H1 (cell line): ENCODE measurements around the gene PET100. TPM values are rescaled to one million over a fixed set of nuclear protein-coding genes. Genes with fewer than 3 reads are reported as not detected.

Experiments used
- CTCF ChIA-PET: fragments of 300-600 bp; sonication (Branson Sonifier 250); formaldehyde crosslinking; loops from one replicate; lab custom pipeline; 2021; ENCODE audit not compliant: partially characterized antibody; lab: Charles Lee
- POLR2A ChIA-PET: fragments of 300-600 bp; sonication (Branson Sonifier 250); formaldehyde crosslinking; loops from one replicate; lab custom pipeline; 2021; ENCODE audit warnings: inconsistent platforms; ENCODE audit not compliant: partially characterized antibody; lab: Charles Lee
- DNase-seq, 2 experiments: peaks; one replicate each; pipeline versions ENCODE4 v3.0.0 to v3.0.0-alpha.2; 2010 to 2022; ENCODE audit warnings: low spot score in 2 of 2, low read depth in 1 of 2, mixed read lengths in 1 of 2
- FAIRE-seq: peaks from 2 replicates; lab custom pipeline; 2011; peaks lifted over from hg19 to GRCh38; lab: Jason Lieb, UNC
- H2AFZ ChIP-seq: 2 replicates; pipeline ENCODE4 v1.8.1; 2012; ENCODE audit warnings: low read length, inconsistent platforms
- H2AK5ac ChIP-seq: 2 replicates; pipeline ENCODE4 v1.6.1; 2013; ENCODE audit warnings: low read depth, low read length
- H2BK120ac ChIP-seq: replicated peaks from 2 replicates; pipeline ENCODE3; 2013; ENCODE audit warnings: low read depth, low read length, inconsistent platforms
- H2BK12ac ChIP-seq: 2 replicates; pipeline ENCODE4 v1.6.1; 2013; ENCODE audit warnings: low read depth, low read length
- H2BK15ac ChIP-seq: 2 replicates; pipeline ENCODE4 v1.6.1; 2013; ENCODE audit warnings: low read length
- H2BK20ac ChIP-seq: 2 replicates; pipeline ENCODE4 v1.6.1; 2013; ENCODE audit warnings: low read length
- H2BK5ac ChIP-seq: 2 replicates; pipeline ENCODE4 v1.6.1; 2013; ENCODE audit warnings: low read depth, low read length
- H3K14ac ChIP-seq: 2 replicates; pipeline ENCODE4 v1.6.1; 2013; ENCODE audit warnings: inconsistent platforms; ENCODE audit not compliant: insufficient read length
- H3K18ac ChIP-seq: 2 replicates; pipeline ENCODE4 v1.6.1; 2013; ENCODE audit warnings: low read length; ENCODE audit errors: extremely low read depth
- H3K23ac ChIP-seq: 2 replicates; pipeline ENCODE4 v1.6.1; 2013; ENCODE audit warnings: inconsistent platforms; ENCODE audit not compliant: insufficient read length
- H3K23me2 ChIP-seq: 2 replicates; pipeline ENCODE4 v1.6.1; 2013; ENCODE audit warnings: low read depth, low read length
- H3K27ac ChIP-seq: 2 replicates; pipeline ENCODE4 v1.6.1; 2011; ENCODE audit warnings: low read depth, low read length, inconsistent platforms
- H3K27me3 ChIP-seq, 4 experiments: replicated peaks in 1 of 4; 1 replicate in 1 of 4; 2 replicates in 3 of 4; pipeline versions ENCODE4 v1.6.1 to v1.8.1; 2011 to 2013; ENCODE audit warnings: low read length in 3 of 4, mild to moderate bottlenecking in 3 of 4, inconsistent platforms in 2 of 4, mixed read lengths in 2 of 4, moderate library complexity in 1 of 4; ENCODE audit not compliant: control insufficient read depth in 3 of 4, insufficient read depth in 3 of 4; ENCODE audit errors: extremely low read depth in 1 of 4
- H3K36me3 ChIP-seq, 4 experiments: 2 replicates each; pipeline versions ENCODE4 v1.6.1 to v1.8.1; 2011 to 2013; ENCODE audit warnings: mild to moderate bottlenecking in 4 of 4, low read length in 3 of 4, moderate library complexity in 2 of 4, control low read depth in 1 of 4, inconsistent platforms in 1 of 4; ENCODE audit not compliant: insufficient read depth in 4 of 4, control insufficient read depth in 2 of 4
- H3K4ac ChIP-seq: replicated peaks from 2 replicates; pipeline ENCODE3; 2013; ENCODE audit warnings: low read length, low read depth, mixed read lengths, inconsistent platforms; ENCODE audit not compliant: insufficient read length
- H3K4me1 ChIP-seq, 4 experiments: replicated peaks in 1 of 4; 1 replicate in 1 of 4; 2 replicates in 3 of 4; pipeline versions ENCODE4 v1.6.1 to v1.8.1; 2011 to 2013; ENCODE audit warnings: low read length in 3 of 4, inconsistent platforms in 2 of 4, mixed read lengths in 1 of 4; ENCODE audit not compliant: insufficient read depth in 4 of 4, control insufficient read depth in 3 of 4
- H3K4me2 ChIP-seq, 2 experiments: 2 replicates each; pipeline versions ENCODE4 v1.6.1 to v1.8.1; 2011 to 2013; ENCODE audit warnings: low read depth in 2 of 2, low read length in 2 of 2, control low read depth in 1 of 2, inconsistent platforms in 1 of 2, mild to moderate bottlenecking in 1 of 2; ENCODE audit not compliant: insufficient read depth in 1 of 2
- H3K4me3 ChIP-seq, 4 experiments: fragments of 200-600, 300-600 bp in 1 of 4; sonication (generic), shearing (Covaris generic), sonication (Bioruptor Twin) in 1 of 4; 2 replicates each; pipeline versions ENCODE4 v1.5.1 to v1.8.1; 2011 to 2016; ENCODE audit warnings: low read length in 4 of 4, low read depth in 3 of 4, control low read depth in 2 of 4, inconsistent platforms in 2 of 4, mild to moderate bottlenecking in 2 of 4, mixed read lengths in 1 of 4, moderate library complexity in 1 of 4; ENCODE audit not compliant: insufficient read depth in 2 of 4; ENCODE audit errors: extremely low read depth in 1 of 4
- H3K56ac ChIP-seq: replicated peaks from 2 replicates; pipeline ENCODE3; 2013; ENCODE audit warnings: low read depth, mild to moderate bottlenecking, mixed read lengths, low read length, inconsistent platforms; ENCODE audit not compliant: insufficient read length
- H3K79me1 ChIP-seq: 2 replicates; pipeline ENCODE4 v1.6.1; 2013; ENCODE audit warnings: low read depth, low read length, control low read depth
- H3K79me2 ChIP-seq, 2 experiments: 2 replicates each; pipeline versions ENCODE4 v1.6.1 to v1.8.1; 2012 to 2013; ENCODE audit warnings: low read length in 2 of 2, mild to moderate bottlenecking in 2 of 2, inconsistent platforms in 1 of 2; ENCODE audit not compliant: insufficient read depth in 2 of 2, control insufficient read depth in 1 of 2
- H3K9ac ChIP-seq, 4 experiments: replicated peaks in 1 of 4; 1 replicate in 1 of 4; 2 replicates in 3 of 4; pipeline versions ENCODE4 v1.6.1 to v1.8.1; 2011 to 2013; ENCODE audit warnings: low read depth in 3 of 4, low read length in 3 of 4, control low read depth in 2 of 4, mild to moderate bottlenecking in 2 of 4, moderate library complexity in 2 of 4, inconsistent platforms in 1 of 4; ENCODE audit errors: extremely low read depth in 1 of 4
- H3K9me3 ChIP-seq, 2 experiments: 2 replicates each; pipeline versions ENCODE4 v1.6.1 to v1.8.1; 2012 to 2013; ENCODE audit warnings: mild to moderate bottlenecking in 2 of 2, moderate library complexity in 2 of 2, control low read depth in 1 of 2, inconsistent platforms in 1 of 2, low read depth in 1 of 2, low read length in 1 of 2, mixed read lengths in 1 of 2; ENCODE audit not compliant: insufficient read depth in 2 of 2
- H4K20me1 ChIP-seq, 2 experiments: replicated peaks in 1 of 2; 2 replicates each; pipeline versions ENCODE3 to v1.8.1; 2011 to 2013; ENCODE audit warnings: inconsistent platforms in 2 of 2, low read length in 2 of 2, mild to moderate bottlenecking in 1 of 2; ENCODE audit not compliant: insufficient read depth in 2 of 2, control insufficient read depth in 1 of 2
- H4K5ac ChIP-seq: 2 replicates; pipeline ENCODE4 v1.6.1; 2013; ENCODE audit warnings: low read length, low read depth, mixed read lengths, inconsistent platforms; ENCODE audit not compliant: insufficient read length
- H4K8ac ChIP-seq: 2 replicates; pipeline ENCODE4 v1.8.0; 2013; ENCODE audit warnings: mild to moderate bottlenecking, moderate library complexity, low read length, inconsistent platforms; ENCODE audit not compliant: insufficient read depth; ENCODE audit errors: extremely low read depth
- H4K91ac ChIP-seq: replicated peaks from 2 replicates; pipeline ENCODE3; 2013; ENCODE audit warnings: low read length, mixed read lengths, inconsistent platforms; ENCODE audit not compliant: insufficient read length
- HDAC2 ChIP-seq, 2 experiments: fragments of 300-600 bp in 1 of 2; sonication (generic) in 1 of 2; IDR thresholded peaks; 2 replicates each; pipeline ENCODE4 v1.6.1; 2011 to 2012; ENCODE audit warnings: low read depth in 2 of 2, low read length in 2 of 2, mild to moderate bottlenecking in 2 of 2, moderate library complexity in 2 of 2, borderline replicate concordance in 1 of 2, inconsistent platforms in 1 of 2
- JUND ChIP-seq: IDR thresholded peaks from 2 replicates; pipeline ENCODE4 v1.6.1; 2011; ENCODE audit warnings: mild to moderate bottlenecking, improper control_type of control experiment, low read length
- MAFK ChIP-seq: IDR thresholded peaks from 2 replicates; pipeline ENCODE4 v1.6.1; 2012; ENCODE audit warnings: low read depth, mild to moderate bottlenecking, improper control_type of control experiment, low read length
- NRF1 ChIP-seq: IDR thresholded peaks from 2 replicates; pipeline ENCODE4 v1.6.1; 2011; ENCODE audit warnings: mild to moderate bottlenecking, low read depth, low read length, improper control_type of control experiment
- POLR2A ChIP-seq, 2 experiments: IDR thresholded peaks; 1 replicate in 1 of 2; 2 replicates in 1 of 2; pipeline ENCODE4 v1.6.1; 2011; ENCODE audit warnings: low read depth in 2 of 2, low read length in 2 of 2, mild to moderate bottlenecking in 2 of 2; ENCODE audit errors: control extremely low read depth in 1 of 2
- POU5F1 ChIP-seq: IDR thresholded peaks from 2 replicates; pipeline ENCODE4 v1.6.1; 2011; ENCODE audit warnings: low read depth, mild to moderate bottlenecking, low read length, moderate library complexity
- RAD21 ChIP-seq, 2 experiments: IDR thresholded peaks in 1 of 2; conservative IDR thresholded peaks in 1 of 2; 2 replicates each; pipeline ENCODE4 v1.6.1; 2011; ENCODE audit warnings: low read depth in 2 of 2, low read length in 2 of 2, improper control_type of control experiment in 1 of 2, inconsistent platforms in 1 of 2, mild to moderate bottlenecking in 1 of 2, moderate library complexity in 1 of 2
- RBBP5 ChIP-seq: IDR thresholded peaks from 2 replicates; pipeline ENCODE4 v1.7.1; 2012; ENCODE audit warnings: low read depth, mild to moderate bottlenecking, inconsistent platforms, low read length, moderate library complexity, borderline replicate concordance
- SRF ChIP-seq: IDR thresholded peaks from 2 replicates; pipeline ENCODE4 v1.6.1; 2011; ENCODE audit warnings: mild to moderate bottlenecking, low read depth, low read length, moderate library complexity
- SUZ12 ChIP-seq: fragments of 200-600 bp; sonication (generic); IDR thresholded peaks from 2 replicates; pipeline ENCODE4 v1.6.1; 2012; ENCODE audit warnings: mild to moderate bottlenecking, inconsistent platforms, low read length, moderate library complexity, mixed read lengths
- TAF1 ChIP-seq: IDR thresholded peaks from 2 replicates; pipeline ENCODE4 v1.6.1; 2011; ENCODE audit warnings: mild to moderate bottlenecking, low read depth, low read length
- WGBS, 2 experiments: shearing (Covaris generic) in 1 of 2; methylation state at CpG; one replicate each; pipeline versions ENCODE4 v1.1.6 to v1.1.7; 2013 to 2015; ENCODE audit warnings: low lambda C conversion rate in 2 of 2, mixed read lengths in 2 of 2, inconsistent platforms in 1 of 2, low coverage in 1 of 2, missing lambda C conversion rate in 1 of 2; ENCODE audit not compliant: insufficient replicate concordance in 2 of 2, insufficient coverage in 1 of 2, insufficient read length in 1 of 2; ENCODE audit errors: extremely low coverage in 1 of 2, missing lambda C conversion rate in 1 of 2; 5-methylcytosine and 5-hydroxymethylcytosine counted together
- polyA plus RNA-seq, 7 experiments: library from polyadenylated mRNA; depleted of rRNA in 3 of 7; stranded (reverse) in 5 of 7; unstranded in 2 of 7; fragments of >200 nt in 5 of 7; fragments of 200-250 nt in 2 of 7; gene quantifications; 1 replicate in 5 of 7; 2 replicates in 1 of 7; 4 replicates in 1 of 7; pipeline versions ENCODE4 v1.2.1 to v1.2.3, GENCODE V29; 2011 to 2013; ENCODE audit warnings: missing spikeins in 2 of 7, mixed read lengths in 2 of 7
- total RNA-seq: library from RNA; stranded (reverse); fragmentation: NEBNext Ultra II Directional; extraction: Animal tissue kit (Norgen Biotek cat#: 25700); gene quantifications from 2 replicates; pipeline ENCODE4 v1.2.1, GENCODE V29; 2021

Gene PET100
- total and polyA plus RNA-seq, 2 of the 8 experiments (the other 6 are each of a cell fraction or from before 2014, with no cell fraction given): 80.8 to 105 TPM

- Histone ChIP-seq H3K9ac (no peak overlapping the region), H3K4me2 (no peak overlapping the region), H4K20me1 (peaks cover 9 to 15% of the 10 kb centered on the region in 2 experiments), H3K56ac (no peak overlapping the region), H3K23me2 (no peaks in the 10 kb centered on the region), H3K36me3 (peaks cover 8 to 48% (median 24%) of the 10 kb centered on the region in 4 experiments; a peak in 6 of 8 replicates), H3K27me3 (no peaks in the 10 kb centered on the region), H3K4me3 (no peak overlapping the region), H3K18ac (no peak overlapping the region), H2BK12ac (no peak overlapping the region), H2BK20ac (no peak overlapping the region), H3K79me2 (no peaks in the 10 kb centered on the region), H3K4me1 (no peaks in the 10 kb centered on the region), H3K4ac (no peak overlapping the region), H3K79me1 (peaks cover under 1% of the 10 kb centered on the region)
- CTCF ChIA-PET: interaction anchor here (1.3 kb wide), 1 partner anchor 11 kb away, joined by 3 read pairs; no protein-coding TSS in a partner anchor
- TF ChIP-seq NRF1 (no peak), MAFK (no peak), POLR2A (IDR thresholded peaks at IDR 0.05; ENCODE audit: control extremely low read depth in 1 of 2, low read depth in 2 of 2, low read length in 2 of 2) (no peak), SUZ12 (no peak), RAD21 (IDR thresholded peaks at IDR 0.05 in 1 of 2, conservative IDR thresholded peaks at IDR 0.05 in 1 of 2; ENCODE audit: low read depth in 2 of 2, low read length in 2 of 2) (no peak), POU5F1 (no peak), RBBP5 (no peak), JUND (no peak), TAF1 (no peak), SRF (no peak), HDAC2 (IDR thresholded peaks at IDR 0.05; ENCODE audit: borderline replicate concordance in 1 of 2, low read depth in 2 of 2, low read length in 2 of 2) (no peak)
- TF ChIP-seq, all 59 proteins: peak for 0
- Histone ChIP-seq H4K8ac (no peak overlapping the region; the same call in 1 of the 2 replicates), H2AK5ac (no peak overlapping the region), H2BK120ac (no peak overlapping the region), H2BK5ac (no peak overlapping the region), H4K5ac (no peak overlapping the region), H3K23ac (no peak overlapping the region), H3K9me3 (no peaks in the 10 kb centered on the region), H3K14ac (no peak overlapping the region), H4K91ac (no peak overlapping the region), H2AFZ (no peak overlapping the region), H2BK15ac (no peak overlapping the region), H3K27ac (no peak overlapping the region)
- 93% methylated on average over 42 of the region's 57 CpGs; no CpG with 5 or more reads in 1 of the 2 experiments for WGBS, 2 experiments
- POLR2A ChIA-PET: interaction anchor here (1.1 to 6.4 kb wide), 7 partner anchors 8 to 53 kb away, joined by 3 to 34 read pairs (median 8); partner anchors contain the start of genes PCP2, PET100 and XAB2
- DNase-seq: no peak
- FAIRE-seq: no peak
These were observed 8.9 kb upstream of the PET100 start for GRCh38 chr19:7620442-7621412.
